H7 (cell line): ENCODE measurements around the gene COL20A1. TPM values are rescaled to one million over a fixed set of nuclear protein-coding genes. Genes with fewer than 3 reads are reported as not detected.

Experiments
- DNase-seq: peaks from one replicate; pipeline ENCODE4 v3.0.0; 2012
- H3K27me3 ChIP-seq: 2 replicates; pipeline ENCODE4 v1.6.0; 2011; ENCODE audit warnings: mild to moderate bottlenecking, low read length; ENCODE audit not compliant: control insufficient read depth, insufficient read depth
- H3K36me3 ChIP-seq: replicated peaks from 2 replicates; pipeline ENCODE4 v1.5.1; 2011; ENCODE audit warnings: low read length; ENCODE audit not compliant: control insufficient read depth, insufficient read depth
- H3K4me3 ChIP-seq: 2 replicates; pipeline ENCODE4 v1.5.1; 2011; ENCODE audit warnings: low read depth, mild to moderate bottlenecking, control low read depth, low read length, moderate library complexity; ENCODE audit not compliant: insufficient read depth
- total RNA-seq: library from RNA; depleted of rRNA; stranded (reverse); fragments of >200 nt; shearing (Covaris generic); gene quantifications from 2 replicates; pipeline ENCODE4 v1.2.3, GENCODE V29; 2014

COL20A1 gene
- total RNA-seq, 1 experiment from 2014 or later = 0.17 TPM

DNA sequence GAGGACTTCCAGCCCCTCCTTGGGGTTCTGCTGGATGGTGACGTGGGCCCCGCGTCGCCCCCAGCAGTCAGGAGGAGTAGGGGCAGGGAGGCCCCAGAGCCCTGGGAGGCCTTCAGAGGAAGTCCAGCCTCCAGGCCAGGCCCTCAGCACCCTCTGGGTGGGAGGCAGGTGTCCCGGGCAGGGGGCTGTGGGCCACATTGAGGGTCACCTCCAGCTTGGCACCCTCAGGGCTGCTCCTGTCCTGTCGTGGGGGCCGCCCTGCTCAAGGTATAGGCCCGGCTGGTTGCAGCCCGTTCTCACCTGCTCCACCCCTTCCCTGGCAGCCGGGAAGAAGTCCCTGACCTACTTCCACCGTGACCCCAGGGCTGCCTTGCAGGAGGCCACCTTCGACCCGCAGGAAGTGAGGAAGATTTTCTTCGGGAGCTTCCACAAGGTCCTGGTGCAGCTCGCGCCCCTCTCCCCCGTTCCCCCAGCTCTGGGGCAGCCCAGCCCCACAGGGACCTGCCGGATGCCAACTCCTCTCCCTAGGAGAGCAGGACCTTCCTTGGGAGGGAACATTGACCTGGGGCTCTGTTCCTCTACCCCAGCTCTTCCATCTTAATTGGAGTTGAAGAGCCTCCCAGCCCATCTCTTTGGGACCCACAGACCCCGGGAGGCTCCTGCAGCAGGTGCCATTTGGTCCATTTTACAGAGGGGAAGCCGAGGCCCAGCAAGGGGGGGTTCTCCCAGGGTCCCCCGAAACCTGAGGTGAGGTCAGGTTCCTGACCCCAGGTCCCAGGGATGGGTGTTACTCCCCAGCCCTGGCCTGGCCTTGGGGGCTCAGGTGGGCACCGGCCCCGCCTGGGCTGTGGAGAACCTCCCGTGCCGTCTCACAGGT is 26.4 kb downstream of the COL20A1 start:
- no peak for DNase-seq
- H3K36me3 ChIP-seq = no peaks in the 10 kb centered on the region
- H3K27me3 ChIP-seq = no peaks in the 10 kb centered on the region
- H3K4me3 ChIP-seq = no peak overlapping the region

DNA sequence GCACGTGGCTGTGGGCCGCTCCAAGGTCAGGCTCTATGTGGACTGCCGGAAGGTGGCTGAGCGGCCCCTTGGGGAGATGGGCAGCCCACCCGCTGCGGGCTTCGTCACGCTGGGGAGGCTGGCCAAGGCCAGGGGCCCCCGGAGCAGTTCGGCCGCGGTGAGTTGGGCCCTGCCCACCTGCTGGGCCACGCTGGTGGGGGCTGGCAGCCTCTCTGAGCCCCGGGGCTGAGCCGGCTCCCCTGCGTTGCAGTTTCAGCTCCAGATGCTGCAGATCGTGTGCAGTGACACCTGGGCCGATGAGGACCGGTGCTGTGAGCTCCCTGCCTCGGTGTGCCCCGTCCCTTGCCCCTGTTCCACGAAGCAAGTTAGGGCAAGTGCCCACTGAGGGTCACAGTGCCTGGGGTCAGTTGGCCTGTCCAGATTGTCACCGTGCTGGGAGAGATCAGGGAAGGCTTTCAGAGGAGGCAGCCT is 27.1 kb downstream of the COL20A1 start:
- no peak for DNase-seq
- Histone ChIP-seq H3K4me3 (no peak overlapping the region), H3K27me3 (no peaks in the 10 kb centered on the region)

DNA sequence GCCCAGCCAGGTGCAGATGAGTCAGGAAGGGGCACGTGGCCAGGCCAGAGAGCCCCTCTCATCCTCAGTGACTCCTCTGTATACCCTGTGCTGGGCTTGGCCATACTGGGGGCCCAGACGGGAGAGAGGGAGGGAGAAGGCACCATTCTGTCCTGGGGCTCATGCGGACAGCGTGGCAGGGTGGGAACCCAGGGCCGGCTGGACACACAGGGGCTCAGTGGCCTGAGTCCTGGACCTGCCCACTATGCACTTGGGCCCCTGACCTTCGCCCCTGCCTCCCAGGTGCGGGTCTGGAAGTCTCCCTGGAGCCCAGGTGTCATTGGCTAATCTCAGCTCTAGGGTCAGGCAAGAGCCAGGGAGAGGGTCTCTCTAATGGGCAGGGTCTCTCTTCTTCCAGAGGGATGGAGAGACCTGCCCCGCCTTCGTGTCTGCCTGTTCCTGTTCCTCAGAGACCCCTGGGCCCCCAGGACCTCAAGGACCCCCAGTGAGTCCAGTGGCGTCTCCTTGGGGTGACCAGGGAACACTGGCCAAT is 27.7 kb downstream of the COL20A1 start:
- H3K36me3 ChIP-seq = no peaks in the 10 kb centered on the region

More for the DNA sequence above, 27.1 kb downstream of the COL20A1 start:
- no peaks in the 10 kb centered on the region for H3K36me3 ChIP-seq

DNA sequence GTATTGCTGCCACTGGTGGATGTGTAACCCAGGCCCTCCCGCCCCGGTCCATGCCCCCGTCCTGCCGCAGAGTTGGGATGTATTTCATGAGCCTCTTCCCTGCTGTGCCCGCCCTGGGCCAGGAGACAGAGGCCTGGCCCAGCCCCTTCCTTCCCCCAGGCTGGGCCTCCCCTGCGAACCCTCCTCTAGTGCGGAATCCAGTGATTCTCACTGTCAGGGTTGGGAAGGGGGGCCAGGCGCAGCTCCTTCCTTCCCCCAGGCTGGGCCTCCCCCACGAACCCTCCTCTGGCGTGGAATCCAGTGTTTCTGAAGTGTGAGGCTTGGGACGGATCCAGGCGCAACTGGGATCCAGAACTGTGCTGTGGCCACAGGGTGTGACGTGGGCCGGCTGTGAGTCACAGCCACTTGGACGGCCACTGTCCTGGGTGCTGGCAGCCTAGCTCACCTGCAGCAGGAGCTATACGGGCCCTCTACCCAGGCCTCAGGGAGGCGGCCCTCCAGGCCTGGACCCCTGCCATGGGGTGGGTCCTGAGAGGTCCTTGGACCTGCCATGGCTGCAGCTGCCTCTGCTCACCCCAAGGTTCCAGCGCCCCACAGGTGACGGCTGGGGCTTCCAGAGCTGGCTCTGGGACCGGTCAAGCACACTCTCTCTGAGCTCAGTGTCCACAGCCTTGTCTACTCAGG is 28.3 kb downstream of the COL20A1 start:
- no peak for DNase-seq
- Histone ChIP-seq H3K4me3 (no peak overlapping the region), H3K27me3 (no peaks in the 10 kb centered on the region), H3K36me3 (no peaks in the 10 kb centered on the region)

More for the DNA sequence above, 27.7 kb downstream of the COL20A1 start:
- no peak overlapping the region for H3K4me3 ChIP-seq
- no peaks in the 10 kb centered on the region for H3K27me3 ChIP-seq
- DNase-seq = no peak

DNA sequence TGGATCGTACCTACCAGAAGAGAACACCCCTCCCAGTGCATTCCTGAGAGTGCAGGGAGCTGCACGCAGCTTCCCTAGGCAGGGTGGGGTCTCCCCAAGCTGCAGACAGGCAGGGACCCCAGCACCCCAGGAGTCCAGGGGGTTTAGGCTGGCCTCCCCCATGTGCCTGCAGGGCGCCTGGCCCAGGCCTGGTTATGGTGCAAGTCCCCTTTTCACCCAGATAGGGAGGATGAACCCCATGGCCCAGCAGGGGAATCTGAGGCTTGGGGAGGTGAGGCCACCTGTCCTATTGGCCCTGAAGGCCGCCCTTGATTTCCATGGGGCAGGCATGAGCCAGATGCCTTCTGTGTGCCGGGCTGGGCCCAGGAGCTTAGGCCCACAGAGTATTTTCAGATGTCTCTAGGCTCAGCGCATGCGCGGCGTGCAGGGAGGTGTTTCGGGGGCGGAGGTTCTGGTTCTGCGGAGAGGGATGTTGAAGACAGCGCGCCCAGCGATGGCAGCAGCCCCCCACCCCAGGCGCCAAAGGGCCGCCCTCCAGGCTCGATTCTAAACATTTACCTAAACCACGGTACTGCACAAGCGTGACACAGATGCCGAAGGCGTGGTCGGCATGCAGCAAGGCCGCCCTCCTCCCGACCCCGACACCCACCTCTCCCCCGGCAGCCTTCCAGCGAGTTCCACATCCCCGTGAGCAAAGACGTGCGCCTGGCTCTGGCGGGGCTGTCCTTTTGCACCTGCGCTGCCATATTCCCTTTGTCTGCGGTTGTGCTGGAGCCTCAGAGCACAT is 29.4 kb downstream of the COL20A1 start:
- DNase-seq = no peak
- Histone ChIP-seq H3K36me3 (no peaks in the 10 kb centered on the region), H3K4me3 (no peak overlapping the region), H3K27me3 (no peaks in the 10 kb centered on the region)

DNA sequence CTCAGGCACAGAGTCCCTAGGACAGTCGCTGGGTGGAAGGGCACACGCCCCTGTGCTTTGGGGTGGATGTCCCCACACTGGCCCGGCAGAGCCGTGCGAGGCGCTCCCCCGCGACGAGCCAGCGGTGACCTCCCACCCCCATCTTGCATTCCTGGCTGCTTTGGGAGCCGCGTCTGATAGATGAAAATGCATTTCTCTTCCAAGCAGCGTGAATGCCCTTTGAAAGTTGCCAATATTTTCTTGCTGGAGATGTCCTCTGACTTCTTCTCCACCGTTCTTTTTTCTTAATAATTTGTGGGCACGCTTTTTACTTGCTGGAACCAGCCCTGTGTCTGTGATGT is 29.9 kb downstream of the COL20A1 start:
- Histone ChIP-seq H3K36me3 (no peaks in the 10 kb centered on the region), H3K27me3 (no peaks in the 10 kb centered on the region), H3K4me3 (no peak overlapping the region)
- no peak for DNase-seq

DNA sequence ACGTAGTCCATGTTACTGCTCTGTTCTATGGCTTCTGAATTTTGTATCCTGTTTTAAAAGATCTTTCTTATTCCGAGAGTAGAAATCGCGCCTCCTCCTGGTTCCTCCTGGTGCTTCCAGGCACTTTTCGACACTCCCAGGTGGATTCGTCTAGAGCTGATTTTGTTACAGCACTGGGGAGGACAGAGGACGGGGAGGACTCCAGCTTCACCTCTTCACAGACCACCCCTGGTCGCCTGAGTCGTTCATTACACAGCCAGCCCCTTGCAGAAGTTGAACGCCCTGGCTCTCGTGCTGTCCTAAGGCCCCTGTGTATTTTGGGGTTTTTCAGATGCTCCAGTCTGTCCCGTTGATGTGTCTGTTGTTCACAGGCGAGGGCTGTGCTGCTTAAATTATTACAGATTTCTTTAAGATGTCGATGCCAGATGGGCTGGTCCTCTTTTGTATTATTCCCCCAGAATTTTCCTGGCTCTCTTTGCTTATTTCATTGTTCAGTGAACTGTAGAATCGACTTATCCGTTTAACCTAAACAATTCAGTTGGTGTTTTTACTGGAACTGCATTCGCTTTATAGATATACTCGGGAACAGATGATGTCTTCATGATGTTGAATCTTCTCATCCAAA is 30.5 kb downstream of the COL20A1 start:
- H3K36me3 ChIP-seq = no peaks in the 10 kb centered on the region
- H3K27me3 ChIP-seq = no peaks in the 10 kb centered on the region
- no peak overlapping the region for H3K4me3 ChIP-seq
- no peak for DNase-seq

DNA sequence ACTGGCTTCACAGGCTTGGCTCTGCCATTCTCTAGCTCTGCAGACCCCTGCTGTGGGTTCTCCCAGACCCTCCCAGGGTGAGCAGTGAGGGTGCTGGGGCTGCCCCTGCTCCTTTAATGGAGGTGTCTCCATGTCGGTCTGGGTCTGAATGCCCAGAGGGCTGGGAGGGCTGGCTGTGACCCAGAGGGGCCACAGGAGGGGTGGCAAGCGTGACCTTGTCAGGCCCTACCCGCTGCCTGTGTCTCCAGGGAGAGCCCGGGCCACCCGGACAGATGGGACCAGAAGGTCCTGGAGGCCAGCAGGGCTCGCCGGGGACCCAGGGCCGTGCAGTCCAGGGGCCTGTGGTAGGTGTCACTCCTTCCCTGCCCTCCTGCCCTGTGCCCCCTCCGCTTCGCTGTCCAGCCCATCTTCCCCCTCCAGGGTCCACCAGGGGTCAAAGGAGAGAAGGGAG is 32.1 kb downstream of the COL20A1 start:
- Histone ChIP-seq H3K36me3 (no peaks in the 10 kb centered on the region), H3K27me3 (no peaks in the 10 kb centered on the region), H3K4me3 (no peak overlapping the region)
- no peak for DNase-seq

DNA sequence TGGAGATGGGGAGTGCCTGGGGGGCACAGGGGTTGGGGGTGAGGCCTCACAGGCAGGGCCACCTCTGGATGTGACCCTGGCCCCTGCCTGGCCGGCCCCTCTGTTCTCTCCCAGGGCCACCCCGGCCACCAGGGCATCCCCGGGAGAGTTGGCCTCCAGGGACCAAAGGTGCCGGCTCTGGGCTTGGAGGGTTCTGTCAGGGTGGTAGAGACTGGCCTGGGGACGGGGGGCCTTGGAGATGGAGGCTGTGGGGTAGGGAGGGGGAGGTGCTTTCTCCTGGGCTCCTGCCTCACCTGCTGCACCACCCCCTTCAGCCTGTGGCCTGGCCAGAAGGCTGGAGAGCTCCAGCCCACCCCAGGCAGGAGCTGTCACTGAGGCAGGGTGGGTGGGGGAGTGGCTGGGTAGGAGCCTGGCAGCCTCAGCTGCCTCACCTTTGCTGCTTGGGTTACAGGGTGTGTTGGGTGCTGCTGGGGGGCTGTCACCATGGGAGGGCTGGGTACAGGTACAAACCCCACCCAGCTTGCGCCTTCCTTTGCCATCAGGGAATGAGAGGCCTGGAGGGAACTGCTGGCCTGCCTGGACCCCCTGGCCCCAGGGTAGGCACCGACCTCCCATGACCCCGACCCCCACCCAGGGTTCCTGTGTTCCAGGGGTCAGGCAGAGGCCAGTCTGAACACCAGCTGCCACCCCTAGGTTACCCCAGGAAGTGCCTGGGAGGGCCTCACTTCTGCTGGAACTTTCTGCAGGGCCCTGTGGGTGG is 32.7 kb downstream of the COL20A1 start:
- no peak for DNase-seq
- Histone ChIP-seq H3K4me3 (no peak overlapping the region), H3K36me3 (no peaks in the 10 kb centered on the region), H3K27me3 (no peaks in the 10 kb centered on the region)

DNA sequence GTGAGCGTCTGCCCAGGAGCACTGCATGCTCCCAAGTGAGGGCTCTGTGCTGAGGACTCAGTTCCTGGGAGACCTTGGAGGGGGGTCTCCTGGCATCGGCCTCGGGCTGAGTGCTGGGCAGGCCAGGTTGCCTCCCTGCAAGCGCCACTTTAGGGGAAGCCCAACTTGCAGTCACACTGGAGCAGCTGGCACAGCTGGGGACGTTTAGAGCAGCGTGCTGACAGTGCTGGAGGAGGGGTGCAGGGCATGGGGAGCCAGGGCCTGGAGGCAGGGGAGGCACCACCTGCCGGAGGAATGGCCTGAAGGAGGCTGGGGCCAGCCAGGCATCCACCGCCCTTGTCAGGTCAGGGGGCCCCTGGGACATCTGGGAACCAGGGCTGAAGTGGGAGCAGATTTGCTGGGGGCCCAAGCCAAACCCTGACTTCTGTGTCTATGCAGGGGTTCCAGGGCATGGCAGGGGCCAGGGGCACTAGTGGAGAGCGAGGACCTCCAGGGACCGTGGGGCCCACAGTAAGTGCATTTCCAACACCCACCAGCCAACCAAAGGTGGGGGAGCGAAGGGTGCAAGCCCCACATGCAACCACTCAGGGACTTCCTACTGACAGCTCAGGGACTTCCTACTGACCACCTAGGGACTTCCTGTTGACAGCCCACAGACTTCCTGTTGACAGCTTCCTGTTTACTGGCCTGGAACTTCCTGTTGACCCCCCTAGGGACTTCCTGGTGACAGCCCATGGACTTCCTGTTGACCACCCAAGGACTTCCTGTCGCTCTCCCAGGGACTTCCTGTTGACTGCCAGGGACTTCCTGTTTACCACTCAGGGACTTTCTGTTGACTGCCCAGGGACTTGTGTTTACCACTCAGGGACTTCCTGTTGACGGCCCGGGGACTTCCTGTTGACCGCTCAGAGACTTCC is 33.6 kb downstream of the COL20A1 start:
- no peak for DNase-seq
- Histone ChIP-seq H3K4me3 (no peak overlapping the region), H3K27me3 (no peaks in the 10 kb centered on the region), H3K36me3 (no peaks in the 10 kb centered on the region)

DNA sequence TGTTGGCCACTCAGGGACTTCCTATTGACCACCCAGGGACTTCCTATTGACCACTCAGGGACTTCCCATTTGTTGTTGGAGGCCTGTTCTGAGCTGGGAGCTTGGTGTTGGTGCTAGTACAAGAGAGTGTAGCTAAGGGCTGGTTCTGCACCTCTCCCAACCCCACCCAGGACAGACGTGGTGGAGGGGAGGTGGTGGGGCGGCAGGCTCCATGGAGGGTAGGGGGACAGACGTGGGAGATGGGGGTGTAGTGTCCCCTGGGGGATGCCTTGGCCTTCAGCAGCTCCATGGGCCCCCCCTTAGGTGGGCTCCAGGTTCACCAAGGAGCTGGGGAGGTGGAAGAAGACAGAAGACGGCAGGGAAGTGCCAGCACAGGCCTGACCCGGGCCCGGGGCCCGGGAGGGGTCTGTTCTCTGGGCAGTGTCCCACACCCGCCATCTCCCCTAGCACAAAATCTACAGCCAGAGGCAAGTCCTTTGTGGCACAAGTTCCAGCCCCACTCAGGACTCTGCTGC is 34.3 kb downstream of the COL20A1 start:
- H3K36me3 ChIP-seq = no peaks in the 10 kb centered on the region
- H3K27me3 ChIP-seq = no peaks in the 10 kb centered on the region
- DNase-seq = no peak
- H3K4me3 ChIP-seq = no peak overlapping the region

DNA sequence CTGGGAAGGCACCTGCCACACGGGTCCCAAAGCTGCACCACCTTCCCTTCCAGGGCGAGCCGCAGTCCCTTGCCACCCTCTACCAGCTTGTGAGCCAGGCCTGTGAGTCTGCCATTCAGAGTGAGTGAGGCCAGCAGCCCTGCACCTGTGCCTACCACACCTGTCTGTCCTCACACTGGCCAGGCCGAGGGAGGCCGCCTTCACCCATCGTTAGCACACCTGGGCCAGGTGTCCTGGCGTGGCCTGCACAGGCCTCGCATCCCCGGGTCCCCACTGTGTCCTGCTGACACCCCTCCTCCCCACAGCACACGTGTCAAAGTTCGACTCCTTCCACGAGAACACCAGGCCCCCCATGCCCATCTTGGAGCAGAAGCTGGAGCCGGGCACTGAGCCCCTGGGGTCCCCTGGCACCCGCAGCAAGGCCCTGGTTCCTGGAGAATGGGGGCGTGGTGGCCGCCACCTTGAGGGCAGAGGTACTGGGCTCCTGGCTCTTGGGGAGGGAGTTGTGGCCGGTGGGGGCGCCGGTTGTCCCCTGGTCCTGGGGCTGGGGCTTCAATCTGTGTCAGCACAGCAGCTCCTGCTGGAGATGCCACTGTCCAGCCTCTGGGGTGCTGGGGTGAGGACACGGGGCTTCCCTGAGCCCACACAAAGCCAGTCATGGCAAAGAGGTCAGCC is 35.2 kb downstream of the COL20A1 start:
- Histone ChIP-seq H3K4me3 (no peak overlapping the region), H3K36me3 (no peaks in the 10 kb centered on the region), H3K27me3 (no peaks in the 10 kb centered on the region)
- DNase-seq = peak; percentile 79
